Thoracic aorta (tissue), 2 donors: ENCODE results near the gene IRAK2. TPM values are rescaled to one million over a fixed set of nuclear protein-coding genes. Genes with fewer than 3 reads are reported as not detected.

ENCODE experiments used
- ATAC-seq: fragments of 150-250 bp; one replicate; pipeline ENCODE4 v1.8.0; 2017; ENCODE audit warnings: low read depth; ENCODE audit not compliant: insufficient number of reproducible peaks, low FRiP score
- DNase-seq: peaks from one replicate; pipeline ENCODE4 v3.0.0-alpha.2; 2020; ENCODE audit warnings: low spot score
- H3K27ac ChIP-seq, 2 donors: fragments of 200-600 bp; sonication (generic); 1 replicate in 1 of 2; 2 replicates in 1 of 2; pipeline ENCODE4 v1.5.1; 2016; ENCODE audit warnings: mild to moderate bottlenecking in 2 of 2, moderate library complexity in 2 of 2
- H3K27me3 ChIP-seq: fragments of 200-600 bp; sonication (generic); replicated peaks from 2 replicates; pipeline ENCODE4 v1.6.0; 2016; ENCODE audit warnings: mild to moderate bottlenecking; ENCODE audit not compliant: insufficient read depth
- H3K36me3 ChIP-seq: fragments of 200-600 bp; sonication (generic); one replicate; pipeline ENCODE4 v1.5.1; 2016
- H3K4me1 ChIP-seq, 2 donors: fragments of 200-600 bp; sonication (generic); 1 replicate in 1 of 2; 2 replicates in 1 of 2; pipeline versions ENCODE4 v1.5.1 to v1.6.0; 2016; ENCODE audit warnings: low read depth in 2 of 2, mild to moderate bottlenecking in 1 of 2; ENCODE audit not compliant: control insufficient read depth in 1 of 2
- H3K4me3 ChIP-seq: fragments of 200-600 bp; sonication (generic); 2 replicates; pipeline ENCODE4 v1.5.1; 2016; ENCODE audit warnings: mild to moderate bottlenecking
- H3K9me3 ChIP-seq: fragments of 200-600 bp; sonication (generic); 2 replicates; pipeline ENCODE4 v1.5.1; 2016
- CTCF ChIP-seq: fragments of 200-600 bp; sonication (generic); IDR thresholded peaks from one replicate; pipeline ENCODE4 v1.5.1; 2019; ENCODE audit warnings: antibody characterized with exemption
- total RNA-seq, 2 donors: library from RNA; depleted of rRNA; stranded (reverse); fragments of >200 nt; gene quantifications; one replicate each; pipeline versions ENCODE4 v1.1.0 to v1.2.3, GENCODE V29; 2016

Gene IRAK2
- total RNA-seq, 2 donors from 2014 or later, result 5.7 to 13.8 TPM

GRCh38 chr3:10287936-10288574, 123.3 kb downstream of the IRAK2 start:
- Histone ChIP-seq H3K4me1 (peaks cover 0 to 5% of the 10 kb centered on the region in 2 donors), H3K27ac (no peak overlapping the region), H3K27me3 (no peaks in the 10 kb centered on the region), H3K4me3 (no peak overlapping the region), H3K9me3 (no peaks in the 10 kb centered on the region), H3K36me3 (peaks cover 7% of the 10 kb centered on the region)
- ATAC-seq (no peak), DNase-seq (no peak)
- no peak for TF ChIP-seq CTCF

GRCh38 chr3:10288575-10288960, 123.8 kb downstream of the IRAK2 start:
- H3K27me3 ChIP-seq, result no peaks in the 10 kb centered on the region
- ATAC-seq (no peak), DNase-seq (no peak)
- no peak overlapping the region for H3K4me3 ChIP-seq
- H3K36me3 ChIP-seq, result peaks cover 2% of the 10 kb centered on the region
- H3K4me1 ChIP-seq, result peaks cover 0 to 5% of the 10 kb centered on the region in 2 donors
- H3K9me3 ChIP-seq, result no peaks in the 10 kb centered on the region
- no peak overlapping the region for H3K27ac ChIP-seq
- no peak for TF ChIP-seq CTCF

- no peaks in the 10 kb centered on the region for H3K27me3 ChIP-seq
- ATAC-seq, result no peak
- DNase-seq, result no peak
- H3K36me3 ChIP-seq, result peaks cover 2% of the 10 kb centered on the region
- no peak overlapping the region for H3K4me3 ChIP-seq
- no peaks in the 10 kb centered on the region for H3K9me3 ChIP-seq
- H3K27ac ChIP-seq, result no peak overlapping the region
- H3K4me1 ChIP-seq, result peaks cover 0 to 5% of the 10 kb centered on the region in 2 donors
- TF ChIP-seq CTCF, result no peak
Observed at GRCh38 chr3:10289077-10289476, 124.4 kb downstream of the IRAK2 start.

GRCh38 chr3:10289787-10290355, 125.2 kb downstream of the IRAK2 start:
- ATAC-seq, result no peak
- Histone ChIP-seq H3K27ac (no peak overlapping the region), H3K4me3 (no peak overlapping the region), H3K27me3 (no peaks in the 10 kb centered on the region), H3K36me3 (peaks cover 2% of the 10 kb centered on the region), H3K9me3 (no peaks in the 10 kb centered on the region), H3K4me1 (peaks cover 0 to 5% of the 10 kb centered on the region in 2 donors)
- DNase-seq, result no peak
- no peak for TF ChIP-seq CTCF

- Histone ChIP-seq H3K36me3 (peaks cover 2% of the 10 kb centered on the region), H3K27me3 (no peaks in the 10 kb centered on the region), H3K27ac (no peak overlapping the region), H3K9me3 (no peaks in the 10 kb centered on the region), H3K4me3 (no peak overlapping the region), H3K4me1 (peaks cover 0 to 5% of the 10 kb centered on the region in 2 donors)
- ATAC-seq, result no peak
- no peak for DNase-seq
- no peak for TF ChIP-seq CTCF
Observed at GRCh38 chr3:10290481-10291176, 125.9 kb downstream of the IRAK2 start.
